Thoracic aorta (tissue), 2 donors: ENCODE data around the gene CDHR5. TPM values are rescaled to one million over a fixed set of nuclear protein-coding genes. Genes with fewer than 3 reads are reported as not detected.

Experiments used
- ATAC-seq: fragments of 150-250 bp; one replicate; pipeline ENCODE4 v1.8.0; 2017; ENCODE audit warnings: low read depth; ENCODE audit not compliant: insufficient number of reproducible peaks, low FRiP score
- DNase-seq: peaks from one replicate; pipeline ENCODE4 v3.0.0-alpha.2; 2020; ENCODE audit warnings: low spot score
- H3K27ac ChIP-seq, 2 donors: fragments of 200-600 bp; sonication (generic); 1 replicate in 1 of 2; 2 replicates in 1 of 2; pipeline ENCODE4 v1.5.1; 2016; ENCODE audit warnings: mild to moderate bottlenecking in 2 of 2, moderate library complexity in 2 of 2
- H3K27me3 ChIP-seq: fragments of 200-600 bp; sonication (generic); replicated peaks from 2 replicates; pipeline ENCODE4 v1.6.0; 2016; ENCODE audit warnings: mild to moderate bottlenecking; ENCODE audit not compliant: insufficient read depth
- H3K36me3 ChIP-seq: fragments of 200-600 bp; sonication (generic); one replicate; pipeline ENCODE4 v1.5.1; 2016
- H3K4me1 ChIP-seq, 2 donors: fragments of 200-600 bp; sonication (generic); 1 replicate in 1 of 2; 2 replicates in 1 of 2; pipeline versions ENCODE4 v1.5.1 to v1.6.0; 2016; ENCODE audit warnings: low read depth in 2 of 2, mild to moderate bottlenecking in 1 of 2; ENCODE audit not compliant: control insufficient read depth in 1 of 2
- H3K4me3 ChIP-seq: fragments of 200-600 bp; sonication (generic); 2 replicates; pipeline ENCODE4 v1.5.1; 2016; ENCODE audit warnings: mild to moderate bottlenecking
- H3K9me3 ChIP-seq: fragments of 200-600 bp; sonication (generic); 2 replicates; pipeline ENCODE4 v1.5.1; 2016
- total RNA-seq, 2 donors: library from RNA; depleted of rRNA; stranded (reverse); fragments of >200 nt; gene quantifications; one replicate each; pipeline versions ENCODE4 v1.1.0 to v1.2.3, GENCODE V29; 2016
- TF ChIP-seq, protein P1 (sequence below): fragments of 200-600 bp; sonication (generic); IDR thresholded peaks from one replicate; pipeline ENCODE4 v1.5.1; 2019; ENCODE audit warnings: antibody characterized with exemption

Gene CDHR5
- total RNA-seq, 2 donors from 2014 or later = not detected

DNA sequence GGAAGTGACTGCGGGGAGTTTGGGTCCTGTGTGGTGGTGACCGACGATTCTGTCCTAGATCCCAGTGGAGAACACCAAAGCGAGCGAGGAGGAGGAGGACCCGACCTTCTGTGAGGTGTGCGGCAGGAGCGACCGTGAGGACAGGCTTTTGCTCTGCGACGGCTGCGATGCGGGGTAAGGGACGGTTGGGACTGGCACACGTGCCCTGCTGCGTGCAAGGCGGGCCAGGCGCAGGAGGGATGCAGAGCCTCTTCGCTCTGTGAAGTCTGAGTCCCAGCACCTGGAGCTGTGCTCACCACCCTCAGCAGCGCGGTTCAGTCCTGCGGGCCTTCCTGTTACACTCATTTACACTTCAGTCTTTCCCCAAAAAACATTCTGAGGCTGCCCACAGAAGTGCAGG is 32.3 kb downstream of the CDHR5 start:
- no peak for DNase-seq
- no peak for ATAC-seq

DNA sequence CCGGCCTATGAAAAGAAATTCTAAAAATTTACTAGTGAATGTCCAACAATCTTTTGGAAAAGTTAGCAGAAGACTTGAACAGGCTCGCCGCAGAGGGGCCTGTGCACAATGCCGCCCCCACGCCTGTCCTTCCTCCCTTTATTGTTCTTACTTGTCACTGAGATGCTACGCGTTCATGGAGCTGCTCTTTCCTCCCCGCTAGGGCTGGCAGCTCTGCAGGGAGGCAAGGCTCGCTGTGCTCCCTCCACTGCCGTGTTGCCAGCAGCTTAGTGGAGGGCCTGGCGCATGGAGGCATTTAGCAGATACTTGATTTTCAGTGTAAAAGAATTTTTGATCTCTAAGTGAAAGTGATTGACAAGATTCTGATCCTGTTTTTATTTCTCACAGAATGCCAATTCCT is 33.8 kb downstream of the CDHR5 start:
- TF ChIP-seq, protein P1, sequence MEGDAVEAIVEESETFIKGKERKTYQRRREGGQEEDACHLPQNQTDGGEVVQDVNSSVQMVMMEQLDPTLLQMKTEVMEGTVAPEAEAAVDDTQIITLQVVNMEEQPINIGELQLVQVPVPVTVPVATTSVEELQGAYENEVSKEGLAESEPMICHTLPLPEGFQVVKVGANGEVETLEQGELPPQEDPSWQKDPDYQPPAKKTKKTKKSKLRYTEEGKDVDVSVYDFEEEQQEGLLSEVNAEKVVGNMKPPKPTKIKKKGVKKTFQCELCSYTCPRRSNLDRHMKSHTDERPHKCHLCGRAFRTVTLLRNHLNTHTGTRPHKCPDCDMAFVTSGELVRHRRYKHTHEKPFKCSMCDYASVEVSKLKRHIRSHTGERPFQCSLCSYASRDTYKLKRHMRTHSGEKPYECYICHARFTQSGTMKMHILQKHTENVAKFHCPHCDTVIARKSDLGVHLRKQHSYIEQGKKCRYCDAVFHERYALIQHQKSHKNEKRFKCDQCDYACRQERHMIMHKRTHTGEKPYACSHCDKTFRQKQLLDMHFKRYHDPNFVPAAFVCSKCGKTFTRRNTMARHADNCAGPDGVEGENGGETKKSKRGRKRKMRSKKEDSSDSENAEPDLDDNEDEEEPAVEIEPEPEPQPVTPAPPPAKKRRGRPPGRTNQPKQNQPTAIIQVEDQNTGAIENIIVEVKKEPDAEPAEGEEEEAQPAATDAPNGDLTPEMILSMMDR = no peak
- Histone ChIP-seq H3K36me3 (peaks cover 82% of the 10 kb centered on the region), H3K4me3 (no peak overlapping the region), H3K27me3 (no peaks in the 10 kb centered on the region), H3K27ac (no peak overlapping the region), H3K4me1 (no peaks in the 10 kb centered on the region), H3K9me3 (no peaks in the 10 kb centered on the region)
- ATAC-seq (no peak), DNase-seq (no peak)

More for the DNA sequence above, 32.3 kb downstream of the CDHR5 start:
- Histone ChIP-seq H3K27ac (no peak overlapping the region), H3K4me3 (no peak overlapping the region), H3K9me3 (no peaks in the 10 kb centered on the region), H3K27me3 (no peaks in the 10 kb centered on the region), H3K36me3 (peaks cover 81% of the 10 kb centered on the region), H3K4me1 (no peaks in the 10 kb centered on the region)
- TF ChIP-seq, protein P1 = no peak

DNA sequence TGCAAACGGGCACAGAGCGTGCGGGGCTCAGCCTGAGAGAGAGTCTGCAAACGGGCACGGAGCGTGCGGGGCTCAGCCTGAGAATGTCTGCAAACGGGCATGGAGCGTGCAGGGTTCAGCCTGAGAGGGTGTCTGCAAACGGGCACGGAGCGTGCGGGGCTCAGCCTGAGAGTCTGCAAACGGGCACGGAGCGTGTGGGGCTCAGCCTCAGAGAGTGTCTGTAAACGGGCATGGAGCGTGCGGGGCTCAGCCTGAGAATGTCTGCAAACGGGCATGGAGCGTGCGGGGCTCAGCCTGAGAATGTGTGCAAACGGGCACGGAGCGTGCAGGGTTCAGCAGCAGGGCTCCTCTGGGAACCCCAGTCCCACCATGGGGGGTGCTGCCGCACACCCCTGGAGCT is 35.0 kb downstream of the CDHR5 start:
- ATAC-seq = no peak
- H3K36me3 ChIP-seq = peaks cover 80% of the 10 kb centered on the region
- TF ChIP-seq, protein P1 = no peak

DNA sequence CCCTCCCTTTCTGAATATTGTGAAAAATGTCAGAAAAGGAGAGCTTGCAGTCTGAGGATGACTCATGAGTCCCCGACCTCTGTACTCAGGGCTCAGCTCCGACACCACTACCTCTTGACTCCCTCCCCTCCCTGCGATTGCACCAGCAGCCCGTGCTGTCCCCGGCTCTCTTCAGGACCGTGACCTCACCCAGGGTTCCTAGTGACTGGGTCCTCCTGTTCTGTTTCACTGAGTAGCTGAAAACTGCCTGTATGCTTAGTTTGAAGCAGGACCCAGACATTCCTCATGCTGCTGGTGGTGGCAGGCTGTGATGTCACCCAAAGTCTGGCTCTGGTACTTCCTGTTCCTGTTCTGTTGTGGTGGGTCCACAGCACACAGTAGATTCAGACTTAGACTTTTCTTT is 36.8 kb downstream of the CDHR5 start:
- no peaks in the 10 kb centered on the region for H3K4me1 ChIP-seq
- no peaks in the 10 kb centered on the region for H3K9me3 ChIP-seq
- no peaks in the 10 kb centered on the region for H3K27me3 ChIP-seq
- peak overlapping the region in 1 of 2 donors; percentile 49 for H3K27ac ChIP-seq
- no peak for DNase-seq
- no peak overlapping the region for H3K4me3 ChIP-seq
- H3K36me3 ChIP-seq = peaks cover 77% of the 10 kb centered on the region
- no peak for ATAC-seq
- TF ChIP-seq, protein P1 = no peak

More for the DNA sequence above, 35.0 kb downstream of the CDHR5 start:
- no peaks in the 10 kb centered on the region for H3K27me3 ChIP-seq
- no peak overlapping the region for H3K4me3 ChIP-seq
- no peaks in the 10 kb centered on the region for H3K9me3 ChIP-seq
- H3K4me1 ChIP-seq = no peaks in the 10 kb centered on the region
- no peak for DNase-seq
- no peak overlapping the region for H3K27ac ChIP-seq

DNA sequence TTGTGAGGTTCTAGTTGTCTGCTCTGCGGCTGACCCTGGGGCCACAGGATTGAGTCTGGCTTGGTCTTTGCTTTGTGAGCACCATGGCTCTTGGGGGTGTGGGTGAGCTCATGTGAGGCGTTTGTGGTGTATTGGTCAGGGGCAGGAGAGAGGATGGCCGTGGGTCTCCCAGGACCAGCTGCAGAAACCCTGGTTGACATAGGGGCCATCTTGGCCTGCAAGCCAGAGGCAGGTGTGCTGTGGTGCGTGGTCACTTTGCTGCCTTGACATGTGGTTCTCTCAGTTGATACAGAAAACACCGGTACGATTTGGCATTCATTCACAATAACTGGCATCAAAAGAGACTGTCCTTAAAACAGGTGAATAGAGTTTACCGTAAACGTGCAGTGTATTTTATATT is 37.2 kb downstream of the CDHR5 start:
- no peak for DNase-seq
- ATAC-seq = no peak
- peaks cover 76% of the 10 kb centered on the region for H3K36me3 ChIP-seq
- H3K9me3 ChIP-seq = no peaks in the 10 kb centered on the region
- H3K4me3 ChIP-seq = no peak overlapping the region
- no peaks in the 10 kb centered on the region for H3K27me3 ChIP-seq
- TF ChIP-seq, protein P1 = no peak
- no peak overlapping the region for H3K27ac ChIP-seq
- H3K4me1 ChIP-seq = no peaks in the 10 kb centered on the region
